ENCODE results near the gene INPP4B. TPM values are rescaled to one million over a fixed set of nuclear protein-coding genes. Genes with fewer than 3 reads are reported as not detected.

The INPP4B gene
- 10 to 100 TPM; 23.5 to 29.7 TPM for total RNA-seq

GRCh38 chr4:142846108-142846728 is at the start of gene INPP4B:
Gene INPP4B, minus strand, starts transcription at chr4:142846301.
- H3K27me3 Mint-ChIP-seq, result peaks cover 58% of the 10 kb centered on the region
- CTCF ChIA-PET, result interaction anchor here (1.0 kb wide), 2 partner anchors 10 to 491 kb away, joined by 3 read pairs; no protein-coding TSS in a partner anchor
- DNase-seq (peak; percentile 55), ATAC-seq (peak; percentile 78)
- peaks cover 6% of the 10 kb centered on the region for H3K4me1 Mint-ChIP-seq
- H3K27ac Mint-ChIP-seq, result no peak within 1 kb of the TSS
- H3K36me3 Mint-ChIP-seq, result no peaks in the 10 kb centered on the region
- H3K9me3 Mint-ChIP-seq (ENCODE audit: low read depth), result no peaks in the 10 kb centered on the region
- H3K4me3 Mint-ChIP-seq, result peak within 1 kb of the TSS; percentile 78

- H3K36me3 Mint-ChIP-seq, result no peaks in the 10 kb centered on the region
- no peak for ATAC-seq
- CTCF ChIA-PET, result no interaction called here
- H3K9me3 Mint-ChIP-seq (ENCODE audit: low read depth), result no peaks in the 10 kb centered on the region
- H3K27ac Mint-ChIP-seq, result no peak overlapping the region
- no peak overlapping the region for H3K4me3 Mint-ChIP-seq
- H3K4me1 Mint-ChIP-seq, result no peaks in the 10 kb centered on the region
- DNase-seq, result no peak
- H3K27me3 Mint-ChIP-seq, result peaks cover 2% of the 10 kb centered on the region
Observed at GRCh38 chr4:142893012-142893411, 46.9 kb upstream of the INPP4B start.

GRCh38 chr4:142886566-142886965 is 40.5 kb upstream of the INPP4B start:
- ATAC-seq, result no peak
- CTCF ChIA-PET, result no interaction called here
- DNase-seq, result no peak
- H3K36me3 Mint-ChIP-seq, result no peaks in the 10 kb centered on the region
- no peak overlapping the region for H3K4me3 Mint-ChIP-seq
- H3K4me1 Mint-ChIP-seq, result no peaks in the 10 kb centered on the region
- no peak overlapping the region for H3K27ac Mint-ChIP-seq
- peaks cover 2% of the 10 kb centered on the region for H3K27me3 Mint-ChIP-seq
- H3K9me3 Mint-ChIP-seq (ENCODE audit: low read depth), result no peaks in the 10 kb centered on the region

- CTCF ChIA-PET, result no interaction called here
- ATAC-seq (no peak), DNase-seq (no peak)
- peaks cover 2% of the 10 kb centered on the region for H3K27me3 Mint-ChIP-seq
- no peak overlapping the region for H3K4me3 Mint-ChIP-seq
- H3K4me1 Mint-ChIP-seq, result no peaks in the 10 kb centered on the region
- H3K27ac Mint-ChIP-seq, result no peak overlapping the region
- no peaks in the 10 kb centered on the region for H3K9me3 Mint-ChIP-seq (ENCODE audit: low read depth)
- no peaks in the 10 kb centered on the region for H3K36me3 Mint-ChIP-seq
Observed at GRCh38 chr4:142883040-142883832, 37.1 kb upstream of the INPP4B start.

- Mint-ChIP-seq H3K36me3 (no peaks in the 10 kb centered on the region), H3K27me3 (peaks cover 4% of the 10 kb centered on the region), H3K4me3 (no peak overlapping the region), H3K9me3 (ENCODE audit: low read depth) (no peaks in the 10 kb centered on the region), H3K27ac (no peak overlapping the region), H3K4me1 (no peaks in the 10 kb centered on the region)
- no peak for DNase-seq
- CTCF ChIA-PET, result no interaction called here
- no peak for ATAC-seq
Observed at GRCh38 chr4:142882159-142882558, 36.1 kb upstream of the INPP4B start.

- H3K9me3 Mint-ChIP-seq (ENCODE audit: low read depth), result no peaks in the 10 kb centered on the region
- ATAC-seq, result no peak
- H3K27me3 Mint-ChIP-seq, result peaks cover 7% of the 10 kb centered on the region
- no peak overlapping the region for H3K27ac Mint-ChIP-seq
- H3K36me3 Mint-ChIP-seq, result no peaks in the 10 kb centered on the region
- CTCF ChIA-PET, result no interaction called here
- no peak overlapping the region for H3K4me3 Mint-ChIP-seq
- DNase-seq, result no peak
- no peaks in the 10 kb centered on the region for H3K4me1 Mint-ChIP-seq
Observed at GRCh38 chr4:142881331-142881730, 35.2 kb upstream of the INPP4B start.

GRCh38 chr4:142875117-142875516 is 29.0 kb upstream of the INPP4B start:
- DNase-seq (no peak), ATAC-seq (no peak)
- Mint-ChIP-seq H3K9me3 (ENCODE audit: low read depth) (no peaks in the 10 kb centered on the region), H3K36me3 (no peaks in the 10 kb centered on the region), H3K4me3 (no peak overlapping the region), H3K27me3 (peaks cover 14% of the 10 kb centered on the region), H3K4me1 (no peaks in the 10 kb centered on the region), H3K27ac (no peak overlapping the region)
- CTCF ChIA-PET, result no interaction called here

- ATAC-seq, result no peak
- no peaks in the 10 kb centered on the region for H3K4me1 Mint-ChIP-seq
- peaks cover 18% of the 10 kb centered on the region for H3K27me3 Mint-ChIP-seq
- no peaks in the 10 kb centered on the region for H3K36me3 Mint-ChIP-seq
- H3K9me3 Mint-ChIP-seq (ENCODE audit: low read depth), result no peaks in the 10 kb centered on the region
- no peak for DNase-seq
- no peak overlapping the region for H3K27ac Mint-ChIP-seq
- no peak overlapping the region for H3K4me3 Mint-ChIP-seq
- CTCF ChIA-PET, result no interaction called here
Observed at GRCh38 chr4:142874684-142875083, 28.6 kb upstream of the INPP4B start.

GRCh38 chr4:142866685-142867084 is 20.6 kb upstream of the INPP4B start:
- Mint-ChIP-seq H3K27me3 (peaks cover 13% of the 10 kb centered on the region), H3K9me3 (ENCODE audit: low read depth) (no peaks in the 10 kb centered on the region), H3K36me3 (no peaks in the 10 kb centered on the region), H3K4me1 (no peaks in the 10 kb centered on the region), H3K4me3 (no peak overlapping the region), H3K27ac (no peak overlapping the region)
- DNase-seq (no peak), ATAC-seq (no peak)
- CTCF ChIA-PET, result no interaction called here

- Mint-ChIP-seq H3K4me3 (no peak overlapping the region), H3K27me3 (peaks cover 12% of the 10 kb centered on the region), H3K9me3 (ENCODE audit: low read depth) (no peaks in the 10 kb centered on the region), H3K4me1 (no peaks in the 10 kb centered on the region), H3K27ac (no peak overlapping the region), H3K36me3 (no peaks in the 10 kb centered on the region)
- CTCF ChIA-PET, result no interaction called here
- no peak for DNase-seq
- ATAC-seq, result no peak
Observed at GRCh38 chr4:142861351-142861750, 15.2 kb upstream of the INPP4B start.

GRCh38 chr4:142858965-142859364 is 12.9 kb upstream of the INPP4B start:
- Mint-ChIP-seq H3K4me3 (no peak overlapping the region), H3K27me3 (peaks cover 28% of the 10 kb centered on the region), H3K27ac (no peak overlapping the region), H3K36me3 (no peaks in the 10 kb centered on the region), H3K4me1 (no peaks in the 10 kb centered on the region), H3K9me3 (ENCODE audit: low read depth) (no peaks in the 10 kb centered on the region)
- DNase-seq (no peak), ATAC-seq (no peak)
- CTCF ChIA-PET, result no interaction called here

- H3K36me3 Mint-ChIP-seq, result no peaks in the 10 kb centered on the region
- DNase-seq, result no peak
- H3K9me3 Mint-ChIP-seq (ENCODE audit: low read depth), result no peaks in the 10 kb centered on the region
- ATAC-seq, result no peak
- no peak overlapping the region for H3K4me3 Mint-ChIP-seq
- H3K27me3 Mint-ChIP-seq, result peaks cover 29% of the 10 kb centered on the region
- H3K27ac Mint-ChIP-seq, result no peak overlapping the region
- CTCF ChIA-PET, result no interaction called here
- H3K4me1 Mint-ChIP-seq, result no peaks in the 10 kb centered on the region
Observed at GRCh38 chr4:142858446-142858845, 12.3 kb upstream of the INPP4B start.

- DNase-seq (no peak), ATAC-seq (no peak)
- H3K9me3 Mint-ChIP-seq (ENCODE audit: low read depth), result no peaks in the 10 kb centered on the region
- no peak overlapping the region for H3K4me3 Mint-ChIP-seq
- peaks cover 37% of the 10 kb centered on the region for H3K27me3 Mint-ChIP-seq
- H3K36me3 Mint-ChIP-seq, result no peaks in the 10 kb centered on the region
- no peaks in the 10 kb centered on the region for H3K4me1 Mint-ChIP-seq
- CTCF ChIA-PET, result no interaction called here
- H3K27ac Mint-ChIP-seq, result no peak overlapping the region
Observed at GRCh38 chr4:142856576-142856975, 10.5 kb upstream of the INPP4B start.

- ATAC-seq, result no peak
- DNase-seq, result no peak
- Mint-ChIP-seq H3K27me3 (peaks cover 55% of the 10 kb centered on the region), H3K4me3 (no peak overlapping the region), H3K27ac (no peak overlapping the region), H3K4me1 (peaks cover 4% of the 10 kb centered on the region), H3K36me3 (no peaks in the 10 kb centered on the region), H3K9me3 (ENCODE audit: low read depth) (no peaks in the 10 kb centered on the region)
- CTCF ChIA-PET, result no interaction called here
Observed at GRCh38 chr4:142850478-142850877, 4.4 kb upstream of the INPP4B start.

Data from activated CD8-positive, alpha-beta memory T cell treated with anti-CD3 and anti-CD28 coated beads, Interleukin-2, amount 10 ng/mL, durations not matched to agents 7 days and 5 days (primary cell).